Ishikawa (cell line): ENCODE measurements around the gene NTM.

Experiments
- CEBPB ChIP-seq: IDR thresholded peaks from 2 replicates; pipeline ENCODE4 v1.6.1; 2012
- CREB1 ChIP-seq: IDR thresholded peaks from 2 replicates; pipeline ENCODE4 v1.6.1; 2012; ENCODE audit warnings: low read depth
- EGR1 ChIP-seq: IDR thresholded peaks from 2 replicates; pipeline ENCODE4 v1.6.1; 2012
- EP300 ChIP-seq: IDR thresholded peaks from 2 replicates; pipeline ENCODE4 v1.6.1; 2012; ENCODE audit warnings: borderline replicate concordance
- FOXM1 ChIP-seq: IDR thresholded peaks from 2 replicates; pipeline ENCODE4 v1.6.1; 2012; ENCODE audit warnings: low read depth, borderline replicate concordance
- MAX ChIP-seq: IDR thresholded peaks from 2 replicates; pipeline ENCODE4 v1.6.1; 2012
- NFIC ChIP-seq: IDR thresholded peaks from 2 replicates; pipeline ENCODE4 v1.6.1; 2012
- RAD21 ChIP-seq: IDR thresholded peaks from 2 replicates; pipeline ENCODE4 v1.6.1; 2012; ENCODE audit warnings: low read depth
- REST ChIP-seq: IDR thresholded peaks from 2 replicates; pipeline ENCODE4 v1.6.1; 2012; ENCODE audit warnings: low read depth, mild to moderate bottlenecking
- TAF1 ChIP-seq: IDR thresholded peaks from 2 replicates; pipeline ENCODE4 v1.6.1; 2012; ENCODE audit warnings: low read depth, mild to moderate bottlenecking
- TCF12 ChIP-seq: IDR thresholded peaks from 2 replicates; pipeline ENCODE4 v1.6.1; 2012; ENCODE audit warnings: low read depth
- TEAD4 ChIP-seq: IDR thresholded peaks from 2 replicates; pipeline ENCODE4 v1.6.1; 2012
- YY1 ChIP-seq: IDR thresholded peaks from 2 replicates; pipeline ENCODE4 v1.6.1; 2012; ENCODE audit warnings: low read depth
- ZBTB7A ChIP-seq: IDR thresholded peaks from 2 replicates; pipeline ENCODE4 v1.6.1; 2012; ENCODE audit warnings: low read depth
- TF ChIP-seq, protein P1 (sequence below): IDR thresholded peaks from 2 replicates; pipeline ENCODE4 v1.6.1; 2012

Gene NTM

DNA sequence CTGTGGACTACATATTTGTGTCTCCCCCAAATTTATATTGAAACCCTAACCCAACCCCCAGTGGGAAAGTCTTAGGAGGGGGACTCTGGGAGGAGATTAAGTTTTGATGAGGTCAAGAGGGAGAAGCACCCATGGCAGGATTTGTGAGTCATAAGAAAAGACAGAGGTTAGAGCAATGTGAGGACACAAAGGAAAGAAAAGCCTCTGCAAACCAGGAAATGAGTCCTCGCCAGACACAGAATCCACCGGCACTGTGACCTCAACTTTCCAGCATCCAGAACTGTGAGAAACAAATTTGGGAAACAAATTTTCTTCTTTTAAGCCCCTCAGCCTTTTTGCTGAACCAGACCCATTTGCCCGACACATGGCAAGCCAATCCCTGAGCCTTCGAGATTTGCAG, 397.0 kb downstream of the NTM start:
- TF ChIP-seq REST: no peak

GRCh38 chr11:131770801-131771200, 400.4 kb downstream of the NTM start:
- TF ChIP-seq TAF1: no peak

GRCh38 chr11:131771471-131771870, 401.1 kb downstream of the NTM start:
- TF ChIP-seq TAF1 (no peak), NFIC (no peak), YY1 (no peak), RAD21 (no peak), TEAD4 (no peak), EGR1 (no peak)

DNA sequence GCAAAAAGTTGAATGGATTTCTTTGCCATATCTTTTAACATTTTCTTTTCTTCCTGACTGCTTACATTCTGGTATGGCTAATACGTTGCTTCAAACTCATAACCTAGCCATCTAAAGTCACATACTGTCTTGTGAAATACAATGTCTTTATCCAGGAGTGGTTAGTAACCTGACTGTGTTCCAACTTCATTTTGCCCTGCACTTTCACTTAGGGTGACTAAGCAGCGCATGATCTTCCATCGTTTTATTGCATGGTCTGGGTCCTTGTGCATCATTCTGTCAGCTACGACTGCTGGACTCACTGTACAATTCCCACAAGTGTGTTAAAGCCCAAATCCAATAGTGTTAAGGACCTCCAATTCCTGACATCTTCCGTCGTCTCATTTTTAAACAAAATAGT, 403.2 kb downstream of the NTM start:
- TF ChIP-seq REST (no peak), TEAD4 (no peak), RAD21 (no peak), TAF1 (no peak), CREB1 (no peak), FOXM1 (no peak), TCF12 (no peak), EP300 (no peak), ZBTB7A (no peak), CEBPB (no peak), YY1 (no peak), NFIC (no peak), MAX (no peak), EGR1 (no peak)
- TF ChIP-seq, protein P1, sequence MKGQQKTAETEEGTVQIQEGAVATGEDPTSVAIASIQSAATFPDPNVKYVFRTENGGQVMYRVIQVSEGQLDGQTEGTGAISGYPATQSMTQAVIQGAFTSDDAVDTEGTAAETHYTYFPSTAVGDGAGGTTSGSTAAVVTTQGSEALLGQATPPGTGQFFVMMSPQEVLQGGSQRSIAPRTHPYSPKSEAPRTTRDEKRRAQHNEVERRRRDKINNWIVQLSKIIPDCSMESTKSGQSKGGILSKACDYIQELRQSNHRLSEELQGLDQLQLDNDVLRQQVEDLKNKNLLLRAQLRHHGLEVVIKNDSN: no peak

- no peak for TF ChIP-seq CEBPB
- no peak for TF ChIP-seq TCF12
- TF ChIP-seq TAF1: no peak
- TF ChIP-seq EGR1: no peak
- no peak for TF ChIP-seq ZBTB7A
- no peak for TF ChIP-seq MAX
- TF ChIP-seq EP300: no peak
- TF ChIP-seq, protein P1: no peak
- TF ChIP-seq CREB1: no peak
- TF ChIP-seq RAD21: no peak
- no peak for TF ChIP-seq TEAD4
- no peak for TF ChIP-seq REST
- no peak for TF ChIP-seq YY1
- no peak for TF ChIP-seq FOXM1
- no peak for TF ChIP-seq NFIC
Measured at GRCh38 chr11:131776211-131776610, 405.8 kb downstream of the NTM start.

- TF ChIP-seq FOXM1: no peak
- TF ChIP-seq EP300: no peak
- TF ChIP-seq MAX: no peak
- TF ChIP-seq EGR1: no peak
- TF ChIP-seq TAF1: no peak
- TF ChIP-seq NFIC: no peak
- TF ChIP-seq REST: no peak
- no peak for TF ChIP-seq TEAD4
- TF ChIP-seq TCF12: no peak
Measured at GRCh38 chr11:131785801-131786200, 415.4 kb downstream of the NTM start.
